Liver (tissue), 9 donors: Measurements from ENCODE around the gene SLC8A1. TPM values are rescaled to one million over a fixed set of nuclear protein-coding genes. Genes with fewer than 3 reads are reported as not detected.

Source experiments
- DNase-seq: peaks from one replicate; pipeline ENCODE4 v3.0.0-alpha.2; 2017; ENCODE audit warnings: low spot score
- H3K27ac ChIP-seq, 2 donors: one replicate each; pipeline ENCODE4 v1.7.0; 2013; ENCODE audit warnings: inconsistent platforms in 2 of 2, low read length in 2 of 2, control low read depth in 1 of 2, low read depth in 1 of 2, mild to moderate bottlenecking in 1 of 2
- H3K27me3 ChIP-seq, 4 donors: one replicate each; pipeline versions ENCODE4 v1.6.1 to v1.7.0; 2013; ENCODE audit warnings: low read length in 3 of 4, inconsistent platforms in 1 of 4, mild to moderate bottlenecking in 1 of 4, moderate library complexity in 1 of 4; ENCODE audit not compliant: control insufficient read depth in 4 of 4, insufficient read depth in 4 of 4
- H3K36me3 ChIP-seq, 4 donors: one replicate each; pipeline versions ENCODE4 v1.6.1 to v1.7.0; 2013; ENCODE audit warnings: low read length in 3 of 4, mild to moderate bottlenecking in 3 of 4, low read depth in 1 of 4, moderate library complexity in 1 of 4; ENCODE audit not compliant: control insufficient read depth in 4 of 4, insufficient read depth in 3 of 4
- H3K4me1 ChIP-seq, 4 donors: one replicate each; pipeline versions ENCODE4 v1.6.1 to v1.7.0; 2013; ENCODE audit warnings: low read length in 3 of 4, mild to moderate bottlenecking in 3 of 4, moderate library complexity in 1 of 4; ENCODE audit not compliant: control insufficient read depth in 4 of 4, insufficient read depth in 4 of 4
- H3K4me3 ChIP-seq, 3 donors: one replicate each; pipeline versions ENCODE4 v1.6.1 to v1.7.0; 2013; ENCODE audit warnings: low read length in 3 of 3, control low read depth in 1 of 3, low read depth in 1 of 3, mild to moderate bottlenecking in 1 of 3
- H3K9ac ChIP-seq, 2 donors: one replicate each; pipeline ENCODE4 v1.7.0; 2013; ENCODE audit warnings: low read length in 2 of 2, mild to moderate bottlenecking in 2 of 2, moderate library complexity in 2 of 2, control low read depth in 1 of 2, low read depth in 1 of 2
- H3K9me3 ChIP-seq, 4 donors: one replicate each; pipeline versions ENCODE4 v1.6.1 to v1.7.0; 2013; ENCODE audit warnings: low read length in 3 of 4; ENCODE audit not compliant: control insufficient read depth in 4 of 4
- EGR1 ChIP-seq, 2 donors: IDR thresholded peaks; 2 replicates each; pipeline ENCODE4 v1.6.1; 2016 to 2018; ENCODE audit warnings: antibody characterized with exemption in 2 of 2, low read depth in 2 of 2
- FOXA1 ChIP-seq: IDR thresholded peaks from 2 replicates; pipeline ENCODE4 v1.6.1; 2016; ENCODE audit warnings: antibody characterized with exemption
- FOXA2 ChIP-seq: IDR thresholded peaks from 2 replicates; pipeline ENCODE4 v1.6.1; 2016; ENCODE audit warnings: antibody characterized with exemption
- GABPA ChIP-seq, 2 donors: IDR thresholded peaks in 1 of 2; conservative IDR thresholded peaks in 1 of 2; 2 replicates each; pipeline ENCODE4 v1.6.1; 2016; ENCODE audit warnings: antibody characterized with exemption in 2 of 2, mild to moderate bottlenecking in 1 of 2, moderate library complexity in 1 of 2
- HNF4A ChIP-seq, 2 donors: conservative IDR thresholded peaks; 2 replicates each; pipeline ENCODE4 v1.6.1; 2016; ENCODE audit warnings: antibody characterized with exemption in 2 of 2, mild to moderate bottlenecking in 2 of 2
- HNF4G ChIP-seq: IDR thresholded peaks from 2 replicates; pipeline ENCODE4 v1.6.1; 2016; ENCODE audit warnings: antibody characterized with exemption
- JUND ChIP-seq, 2 donors: IDR thresholded peaks; 2 replicates each; pipeline ENCODE4 v1.6.1; 2016; ENCODE audit warnings: antibody characterized with exemption in 2 of 2
- NR2F2 ChIP-seq: IDR thresholded peaks from 2 replicates; pipeline ENCODE4 v1.6.1; 2016; ENCODE audit warnings: antibody characterized with exemption
- RXRA ChIP-seq, 2 donors: IDR thresholded peaks; 2 replicates each; pipeline ENCODE4 v1.6.1; 2017 to 2018; ENCODE audit warnings: antibody characterized with exemption in 2 of 2, mild to moderate bottlenecking in 1 of 2
- SP1 ChIP-seq: IDR thresholded peaks from 2 replicates; pipeline ENCODE4 v1.6.1; 2018; ENCODE audit warnings: antibody characterized with exemption, mild to moderate bottlenecking
- TAF1 ChIP-seq: conservative IDR thresholded peaks from 2 replicates; pipeline ENCODE4 v1.6.1; 2016; ENCODE audit warnings: antibody characterized with exemption, mild to moderate bottlenecking
- WGBS: extraction: QIAGEN DNeasy Blood & Tissue Kit; methylation state at CpG from one replicate; pipeline ENCODE4 v1.1.7; 2013; 5-methylcytosine and 5-hydroxymethylcytosine counted together
- polyA plus RNA-seq, 2 donors: library from polyadenylated mRNA; stranded (reverse) in 1 of 2; unstranded in 1 of 2; fragments of 200-250 nt in 1 of 2; fragments of >200 nt in 1 of 2; fragmentation: Nextera tagmentation in 1 of 2; extraction: Ambion mirVana in 1 of 2; gene quantifications; one replicate each; pipeline versions ENCODE4 v1.2.1 to v1.2.3, GENCODE V29; 2013 to 2015
- total RNA-seq, 2 donors: library from RNA; depleted of rRNA; stranded (reverse); fragments of >200 nt; gene quantifications; one replicate each; pipeline ENCODE4 v1.2.3, GENCODE V29; 2014
- TF ChIP-seq, protein P1 (sequence below): IDR thresholded peaks from 2 replicates; pipeline ENCODE4 v1.6.1; 2016; ENCODE audit warnings: antibody characterized with exemption
- TF ChIP-seq, protein P2 (sequence below): IDR thresholded peaks from 2 replicates; pipeline ENCODE4 v1.6.1; 2016; ENCODE audit warnings: antibody characterized with exemption
- TF ChIP-seq, protein P3 (sequence below): fragments of 150-350 bp; IDR thresholded peaks from 2 replicates; pipeline ENCODE4 v1.5.1; 2017; ENCODE audit warnings: improper control_type of control experiment, low read depth, low read length; ENCODE audit not compliant: missing input control
- TF ChIP-seq, protein P4 (sequence below): IDR thresholded peaks from 2 replicates; pipeline ENCODE4 v1.6.1; 2016; ENCODE audit warnings: antibody characterized with exemption
- TF ChIP-seq, protein P5 (sequence below): IDR thresholded peaks from 2 replicates; pipeline ENCODE4 v1.6.1; 2016; ENCODE audit warnings: antibody characterized with exemption, mild to moderate bottlenecking
- donor health status: healthy.
- donor health status: healthy.
- donor health status: healthy.
- donor health status: healthy.
- donor health status: healthy.

The SLC8A1 gene
- total and polyA plus RNA-seq, 4 donors, result 1.2 to 18.5 (median 8.2) TPM

GRCh38 chr2:40249577-40249976, 202.3 kb downstream of the SLC8A1 start:
- Histone ChIP-seq H3K4me3 (no peak overlapping the region), H3K4me1 (no peaks in the 10 kb centered on the region), H3K9ac (no peak overlapping the region), H3K27ac (no peak overlapping the region), H3K27me3 (no peaks in the 10 kb centered on the region), H3K9me3 (no peaks in the 10 kb centered on the region), H3K36me3 (no peaks in the 10 kb centered on the region)
- WGBS, result 66% methylated on average over 2 of the region's 2 CpGs
- TF ChIP-seq RXRA (IDR thresholded peaks at IDR 0.05), result no peak
- TF ChIP-seq, protein P1, sequence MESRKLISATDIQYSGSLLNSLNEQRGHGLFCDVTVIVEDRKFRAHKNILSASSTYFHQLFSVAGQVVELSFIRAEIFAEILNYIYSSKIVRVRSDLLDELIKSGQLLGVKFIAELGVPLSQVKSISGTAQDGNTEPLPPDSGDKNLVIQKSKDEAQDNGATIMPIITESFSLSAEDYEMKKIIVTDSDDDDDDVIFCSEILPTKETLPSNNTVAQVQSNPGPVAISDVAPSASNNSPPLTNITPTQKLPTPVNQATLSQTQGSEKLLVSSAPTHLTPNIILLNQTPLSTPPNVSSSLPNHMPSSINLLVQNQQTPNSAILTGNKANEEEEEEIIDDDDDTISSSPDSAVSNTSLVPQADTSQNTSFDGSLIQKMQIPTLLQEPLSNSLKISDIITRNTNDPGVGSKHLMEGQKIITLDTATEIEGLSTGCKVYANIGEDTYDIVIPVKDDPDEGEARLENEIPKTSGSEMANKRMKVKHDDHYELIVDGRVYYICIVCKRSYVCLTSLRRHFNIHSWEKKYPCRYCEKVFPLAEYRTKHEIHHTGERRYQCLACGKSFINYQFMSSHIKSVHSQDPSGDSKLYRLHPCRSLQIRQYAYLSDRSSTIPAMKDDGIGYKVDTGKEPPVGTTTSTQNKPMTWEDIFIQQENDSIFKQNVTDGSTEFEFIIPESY, result no peak
- TF ChIP-seq JUND (IDR thresholded peaks at IDR 0.05), result no peak
- TF ChIP-seq SP1, result no peak
- no peak for DNase-seq

DNA sequence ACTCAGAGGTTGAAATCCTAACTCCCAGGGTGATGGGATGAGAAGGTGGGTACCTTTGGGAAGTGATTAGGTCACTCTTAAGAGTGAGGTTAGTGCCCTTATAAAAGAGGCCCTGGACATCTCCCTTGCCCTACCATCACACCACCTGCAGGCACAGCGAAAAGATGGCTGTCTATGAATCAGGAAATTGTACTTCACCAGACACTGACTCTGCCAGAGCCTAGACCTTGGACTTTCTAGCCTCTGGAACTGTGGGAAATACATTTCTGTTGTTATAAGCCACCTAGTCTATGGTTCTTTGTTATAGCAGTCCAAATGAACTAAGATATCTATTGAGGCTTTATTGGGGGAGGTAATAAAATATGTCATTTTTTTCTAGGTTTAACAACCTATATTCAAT, 203.6 kb downstream of the SLC8A1 start:
- 75% methylated on average over 1 of the region's 1 CpG for WGBS
- no peak overlapping the region for H3K27ac ChIP-seq
- no peaks in the 10 kb centered on the region for H3K4me1 ChIP-seq
- no peaks in the 10 kb centered on the region for H3K36me3 ChIP-seq
- no peak overlapping the region for H3K4me3 ChIP-seq
- DNase-seq, result no peak
- no peaks in the 10 kb centered on the region for H3K27me3 ChIP-seq
- TF ChIP-seq FOXA2, result no peak
- TF ChIP-seq FOXA1, result no peak
- TF ChIP-seq, protein P2, sequence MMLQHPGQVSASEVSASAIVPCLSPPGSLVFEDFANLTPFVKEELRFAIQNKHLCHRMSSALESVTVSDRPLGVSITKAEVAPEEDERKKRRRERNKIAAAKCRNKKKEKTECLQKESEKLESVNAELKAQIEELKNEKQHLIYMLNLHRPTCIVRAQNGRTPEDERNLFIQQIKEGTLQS, result no peak
- TF ChIP-seq SP1, result no peak
- TF ChIP-seq, protein P3, sequence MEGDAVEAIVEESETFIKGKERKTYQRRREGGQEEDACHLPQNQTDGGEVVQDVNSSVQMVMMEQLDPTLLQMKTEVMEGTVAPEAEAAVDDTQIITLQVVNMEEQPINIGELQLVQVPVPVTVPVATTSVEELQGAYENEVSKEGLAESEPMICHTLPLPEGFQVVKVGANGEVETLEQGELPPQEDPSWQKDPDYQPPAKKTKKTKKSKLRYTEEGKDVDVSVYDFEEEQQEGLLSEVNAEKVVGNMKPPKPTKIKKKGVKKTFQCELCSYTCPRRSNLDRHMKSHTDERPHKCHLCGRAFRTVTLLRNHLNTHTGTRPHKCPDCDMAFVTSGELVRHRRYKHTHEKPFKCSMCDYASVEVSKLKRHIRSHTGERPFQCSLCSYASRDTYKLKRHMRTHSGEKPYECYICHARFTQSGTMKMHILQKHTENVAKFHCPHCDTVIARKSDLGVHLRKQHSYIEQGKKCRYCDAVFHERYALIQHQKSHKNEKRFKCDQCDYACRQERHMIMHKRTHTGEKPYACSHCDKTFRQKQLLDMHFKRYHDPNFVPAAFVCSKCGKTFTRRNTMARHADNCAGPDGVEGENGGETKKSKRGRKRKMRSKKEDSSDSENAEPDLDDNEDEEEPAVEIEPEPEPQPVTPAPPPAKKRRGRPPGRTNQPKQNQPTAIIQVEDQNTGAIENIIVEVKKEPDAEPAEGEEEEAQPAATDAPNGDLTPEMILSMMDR, result no peak
- TF ChIP-seq TAF1, result no peak
- no peak for TF ChIP-seq HNF4A (conservative IDR thresholded peaks at IDR 0.05)
- no peak for TF ChIP-seq NR2F2
- TF ChIP-seq, protein P4, sequence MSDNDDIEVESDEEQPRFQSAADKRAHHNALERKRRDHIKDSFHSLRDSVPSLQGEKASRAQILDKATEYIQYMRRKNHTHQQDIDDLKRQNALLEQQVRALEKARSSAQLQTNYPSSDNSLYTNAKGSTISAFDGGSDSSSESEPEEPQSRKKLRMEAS, result no peak
- TF ChIP-seq HNF4G, result no peak
- TF ChIP-seq GABPA (IDR thresholded peaks at IDR 0.05 in 1 of 2, conservative IDR thresholded peaks at IDR 0.05 in 1 of 2), result no peak
- TF ChIP-seq, protein P5, sequence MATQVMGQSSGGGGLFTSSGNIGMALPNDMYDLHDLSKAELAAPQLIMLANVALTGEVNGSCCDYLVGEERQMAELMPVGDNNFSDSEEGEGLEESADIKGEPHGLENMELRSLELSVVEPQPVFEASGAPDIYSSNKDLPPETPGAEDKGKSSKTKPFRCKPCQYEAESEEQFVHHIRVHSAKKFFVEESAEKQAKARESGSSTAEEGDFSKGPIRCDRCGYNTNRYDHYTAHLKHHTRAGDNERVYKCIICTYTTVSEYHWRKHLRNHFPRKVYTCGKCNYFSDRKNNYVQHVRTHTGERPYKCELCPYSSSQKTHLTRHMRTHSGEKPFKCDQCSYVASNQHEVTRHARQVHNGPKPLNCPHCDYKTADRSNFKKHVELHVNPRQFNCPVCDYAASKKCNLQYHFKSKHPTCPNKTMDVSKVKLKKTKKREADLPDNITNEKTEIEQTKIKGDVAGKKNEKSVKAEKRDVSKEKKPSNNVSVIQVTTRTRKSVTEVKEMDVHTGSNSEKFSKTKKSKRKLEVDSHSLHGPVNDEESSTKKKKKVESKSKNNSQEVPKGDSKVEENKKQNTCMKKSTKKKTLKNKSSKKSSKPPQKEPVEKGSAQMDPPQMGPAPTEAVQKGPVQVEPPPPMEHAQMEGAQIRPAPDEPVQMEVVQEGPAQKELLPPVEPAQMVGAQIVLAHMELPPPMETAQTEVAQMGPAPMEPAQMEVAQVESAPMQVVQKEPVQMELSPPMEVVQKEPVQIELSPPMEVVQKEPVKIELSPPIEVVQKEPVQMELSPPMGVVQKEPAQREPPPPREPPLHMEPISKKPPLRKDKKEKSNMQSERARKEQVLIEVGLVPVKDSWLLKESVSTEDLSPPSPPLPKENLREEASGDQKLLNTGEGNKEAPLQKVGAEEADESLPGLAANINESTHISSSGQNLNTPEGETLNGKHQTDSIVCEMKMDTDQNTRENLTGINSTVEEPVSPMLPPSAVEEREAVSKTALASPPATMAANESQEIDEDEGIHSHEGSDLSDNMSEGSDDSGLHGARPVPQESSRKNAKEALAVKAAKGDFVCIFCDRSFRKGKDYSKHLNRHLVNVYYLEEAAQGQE, result no peak
- TF ChIP-seq EGR1 (IDR thresholded peaks at IDR 0.05; ENCODE audit: low read depth in 2 of 2), result no peak
- no peaks in the 10 kb centered on the region for H3K9me3 ChIP-seq
- no peak overlapping the region for H3K9ac ChIP-seq
